GM12891 (cell line): ENCODE data around the gene GAREM1.

ENCODE experiments used
- DNase-seq: peaks from one replicate; pipeline ENCODE4 v3.0.0; 2011; ENCODE audit warnings: low spot score; ENCODE audit not compliant: insufficient read length
- FAIRE-seq: peaks from 2 replicates; lab custom pipeline; 2011; peaks lifted over from hg19 to GRCh38; lab: Jason Lieb, UNC
- PAX5 ChIP-seq: IDR thresholded peaks from 2 replicates; pipeline ENCODE4 v1.6.1; 2011; ENCODE audit warnings: low read length, moderate library complexity, mild to moderate bottlenecking; ENCODE audit not compliant: insufficient read depth, severe bottlenecking
- POLR2A ChIP-seq: IDR thresholded peaks from 2 replicates; pipeline ENCODE4 v1.6.1; 2011; ENCODE audit warnings: low read depth, low read length, control low read depth
- POLR2AphosphoS5 ChIP-seq: IDR thresholded peaks from 2 replicates; pipeline ENCODE4 v1.6.1; 2011; ENCODE audit warnings: low read depth, low read length, control low read depth
- POU2F2 ChIP-seq: IDR thresholded peaks from 2 replicates; pipeline ENCODE4 v1.6.1; 2011; ENCODE audit warnings: low read depth, mild to moderate bottlenecking, control low read depth, low read length, moderate library complexity
- SPI1 ChIP-seq: IDR thresholded peaks from 2 replicates; pipeline ENCODE4 v1.6.1; 2011; ENCODE audit warnings: low read depth, low read length, control low read depth
- TAF1 ChIP-seq: IDR thresholded peaks from 2 replicates; pipeline ENCODE4 v1.6.1; 2011; ENCODE audit warnings: low read depth, low read length, control low read depth

The GAREM1 gene

DNA sequence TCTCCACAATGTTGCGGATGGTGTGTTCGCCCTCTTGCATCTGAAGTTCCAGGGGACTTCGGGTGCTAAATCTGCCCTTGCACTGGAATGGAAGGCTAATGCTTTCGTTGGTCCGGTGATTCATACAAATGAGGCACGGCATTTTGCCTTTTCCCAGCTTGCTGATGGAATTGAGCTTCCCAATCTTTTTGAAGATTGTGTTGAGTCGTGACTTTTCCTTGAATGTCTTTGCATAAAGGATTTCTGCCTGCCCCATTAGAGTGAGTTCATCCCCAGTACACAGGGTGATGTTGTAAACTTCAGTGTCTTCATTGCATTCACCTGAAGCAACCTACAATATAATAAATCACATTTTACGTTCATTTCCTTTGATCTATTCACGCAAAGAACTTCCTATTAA, 182.8 kb downstream of the GAREM1 start:
- DNase-seq (no peak), FAIRE-seq (no peak)
- no peak for TF ChIP-seq POLR2A

GRCh38 chr18:32287249-32287648, 183.4 kb downstream of the GAREM1 start:
- DNase-seq (no peak), FAIRE-seq (no peak)

GRCh38 chr18:32286749-32287148, 183.9 kb downstream of the GAREM1 start:
- no peak for DNase-seq
- no peak for FAIRE-seq
- TF ChIP-seq SPI1 = no peak
- TF ChIP-seq PAX5 = no peak
- no peak for TF ChIP-seq TAF1

More at GRCh38 chr18:32287249-32287648, 183.4 kb downstream of the GAREM1 start:
- TF ChIP-seq TAF1 (no peak), POLR2A (no peak), SPI1 (no peak), POLR2AphosphoS5 (no peak), POU2F2 (no peak), PAX5 (no peak)

GRCh38 chr18:32284284-32284683, 186.4 kb downstream of the GAREM1 start:
- DNase-seq (no peak), FAIRE-seq (no peak)
- no peak for TF ChIP-seq POLR2AphosphoS5
- TF ChIP-seq POLR2A = no peak
- no peak for TF ChIP-seq SPI1
- TF ChIP-seq TAF1 = no peak
- TF ChIP-seq PAX5 = no peak
- no peak for TF ChIP-seq POU2F2

DNA sequence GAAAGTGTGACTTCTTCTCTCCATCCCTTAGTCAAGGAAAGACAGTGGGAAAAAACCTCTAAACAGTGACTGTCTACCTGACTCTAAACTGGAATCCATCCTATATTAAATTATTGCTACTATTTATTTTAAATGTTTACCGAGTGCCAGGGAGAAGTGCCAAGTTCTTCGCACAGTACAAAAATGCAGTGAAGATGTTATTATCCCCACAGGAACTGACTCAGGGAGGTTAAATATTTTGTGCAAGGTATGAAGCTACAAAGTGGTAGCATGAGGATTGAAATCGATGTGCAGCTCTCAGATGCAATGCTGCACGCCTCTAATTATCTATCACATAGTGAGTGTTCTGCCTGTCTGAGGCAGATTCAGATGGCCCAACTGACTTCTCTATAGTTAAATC, 189.8 kb downstream of the GAREM1 start:
- DNase-seq (no peak), FAIRE-seq (no peak)
- TF ChIP-seq TAF1 (no peak), POU2F2 (no peak), POLR2AphosphoS5 (no peak), SPI1 (no peak), POLR2A (no peak), PAX5 (no peak)

DNA sequence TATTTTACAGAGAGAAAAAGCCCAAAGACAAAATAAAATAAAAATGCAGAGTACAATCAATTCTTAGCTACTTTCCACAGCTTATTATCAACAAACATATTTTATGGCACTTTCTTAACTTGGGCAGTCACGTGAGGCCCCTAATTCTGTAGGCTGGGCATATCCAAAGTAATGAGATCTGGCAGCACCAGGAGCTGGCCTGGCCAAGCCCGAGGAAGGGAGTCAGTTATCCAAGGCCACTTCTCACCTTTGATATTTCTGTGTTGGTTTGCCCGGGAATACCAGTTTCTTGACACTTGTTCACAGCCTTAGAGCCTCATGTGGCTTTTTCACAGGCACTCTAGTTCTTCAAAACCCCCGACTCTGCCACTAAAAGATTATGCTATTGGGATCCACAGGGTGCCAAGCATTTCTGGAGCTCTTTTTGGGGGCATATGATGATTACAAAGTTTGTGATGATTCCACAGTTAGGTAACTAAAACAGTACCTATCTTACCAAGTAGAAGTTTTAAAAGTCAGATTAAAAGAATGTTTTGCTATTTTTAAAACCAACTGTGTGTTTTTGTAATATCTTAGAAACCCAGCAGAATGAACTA, 190.4 kb downstream of the GAREM1 start:
- no peak for DNase-seq
- no peak for FAIRE-seq
- no peak for TF ChIP-seq SPI1
- no peak for TF ChIP-seq POLR2AphosphoS5
- TF ChIP-seq POLR2A = no peak
- no peak for TF ChIP-seq TAF1
- TF ChIP-seq POU2F2 = no peak
- no peak for TF ChIP-seq PAX5

DNA sequence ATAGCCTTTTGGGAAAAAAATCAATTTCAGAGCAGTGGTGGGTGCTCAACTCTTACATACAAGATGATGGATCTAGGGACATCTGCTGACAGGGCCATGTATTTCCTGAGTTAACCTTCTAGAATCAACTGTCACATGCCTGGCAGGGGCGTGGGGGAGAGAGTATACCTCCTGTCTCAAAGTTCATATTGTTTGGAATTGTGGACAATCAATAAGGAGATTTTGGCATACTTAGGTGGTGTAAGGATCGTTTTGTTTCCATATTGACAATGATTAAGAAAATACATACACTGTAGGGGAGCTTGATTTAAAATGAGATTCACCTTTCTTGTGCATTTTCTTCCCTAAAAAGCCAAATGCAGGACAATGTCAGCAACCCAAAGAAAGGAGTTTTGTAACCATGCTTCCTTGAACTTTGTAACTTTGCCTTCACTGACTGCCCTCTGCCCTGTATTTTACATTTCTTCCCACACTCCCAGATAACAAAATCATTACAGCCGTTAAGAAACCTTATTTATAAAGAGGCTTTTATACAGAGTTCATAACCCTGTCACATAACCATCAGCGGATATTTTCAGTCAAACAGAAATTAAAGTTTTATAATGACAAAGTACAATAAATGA, 192.4 kb downstream of the GAREM1 start:
- DNase-seq (no peak), FAIRE-seq (no peak)
- TF ChIP-seq PAX5 = no peak
- no peak for TF ChIP-seq SPI1
- TF ChIP-seq POU2F2 = no peak
- no peak for TF ChIP-seq POLR2AphosphoS5
- no peak for TF ChIP-seq POLR2A
- TF ChIP-seq TAF1 = no peak

DNA sequence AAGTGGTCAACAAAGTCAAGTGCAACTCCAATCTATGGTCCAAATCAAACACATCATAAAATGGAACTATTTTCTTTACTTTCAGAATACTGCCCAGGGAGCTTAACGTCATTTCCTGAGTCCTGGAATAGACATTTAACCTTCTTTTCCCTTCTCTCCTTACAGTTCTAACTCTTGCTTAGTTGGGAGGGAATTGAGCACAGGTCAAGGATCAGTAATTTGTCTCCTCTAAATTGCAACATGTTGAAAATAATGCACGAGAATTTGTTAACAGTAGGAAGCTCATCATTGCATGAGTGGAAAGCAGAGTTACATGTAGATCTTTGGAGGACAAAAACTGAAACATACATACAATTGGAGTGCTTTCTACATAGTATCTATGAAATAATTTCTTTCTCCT, 193.1 kb downstream of the GAREM1 start:
- TF ChIP-seq POU2F2 (no peak), POLR2AphosphoS5 (no peak), TAF1 (no peak), PAX5 (no peak), SPI1 (no peak), POLR2A (no peak)
- DNase-seq = no peak
- FAIRE-seq = no peak

- TF ChIP-seq TAF1 (no peak), SPI1 (no peak), POLR2A (no peak), POLR2AphosphoS5 (no peak), POU2F2 (no peak), PAX5 (no peak)
- FAIRE-seq = no peak
- no peak for DNase-seq
Measured at GRCh38 chr18:32276906-32277305, 193.8 kb downstream of the GAREM1 start.

DNA sequence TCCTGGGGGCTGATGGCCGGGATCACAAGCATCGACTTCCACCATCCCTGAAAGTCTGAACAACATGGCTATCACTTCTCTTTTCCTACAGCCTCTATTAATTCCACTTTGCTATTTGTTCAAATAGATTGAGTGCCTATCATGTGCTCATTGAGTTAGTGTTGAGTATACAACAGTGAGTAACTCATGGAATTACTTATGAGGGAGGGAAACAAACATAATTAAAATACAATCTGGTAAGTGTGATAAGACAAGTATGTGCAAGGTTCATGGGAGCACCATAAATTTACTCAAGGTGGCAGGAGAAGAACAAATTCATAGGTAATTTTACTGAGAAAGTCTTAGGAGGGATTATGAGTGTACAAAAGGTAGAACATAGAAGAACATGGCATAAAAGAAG, 194.4 kb downstream of the GAREM1 start:
- no peak for TF ChIP-seq POLR2A
- no peak for TF ChIP-seq POLR2AphosphoS5
- no peak for TF ChIP-seq PAX5
- TF ChIP-seq TAF1 = no peak
- no peak for TF ChIP-seq POU2F2
- no peak for TF ChIP-seq SPI1
- no peak for DNase-seq
- FAIRE-seq = no peak
